ENCODE results near the gene UACA. TPM values are rescaled to one million over a fixed set of nuclear protein-coding genes. Genes with fewer than 3 reads are reported as not detected.

UACA gene
- total RNA-seq, 2 donors from 2014 or later: 49.7 to 67.1 TPM

DNA sequence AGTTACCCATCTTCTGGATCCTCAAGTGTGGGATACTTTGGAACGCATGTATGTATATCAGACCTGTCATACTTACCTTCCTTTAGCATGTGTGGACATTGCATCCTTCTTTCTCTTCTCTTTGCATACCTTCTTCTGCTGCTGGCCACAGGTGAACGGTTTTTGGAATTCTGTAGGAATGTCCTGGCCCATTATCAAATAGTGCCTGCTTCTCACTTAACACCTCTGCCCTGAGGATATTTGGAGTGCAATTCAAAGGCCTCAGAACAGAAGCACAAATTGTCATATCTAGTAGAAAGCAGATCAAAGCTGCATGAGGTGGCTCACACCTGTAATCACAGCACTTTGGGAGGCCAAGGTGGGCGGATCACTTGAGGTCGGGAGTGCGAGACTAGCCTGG lies 34.1 kb upstream of the UACA start:
- no peak for DNase-seq
- no peaks in the 10 kb centered on the region for H3K36me3 ChIP-seq (ENCODE audit: control insufficient read depth, insufficient read depth, low read length)
- peaks cover 4% of the 10 kb centered on the region for H3K4me1 Mint-ChIP-seq
- 90 to 96% methylated on average over 5 of the region's 5 CpGs for WGBS, 2 experiments (ENCODE audit: insufficient coverage in 1 of 2, insufficient read length in 1 of 2)
- H3K9me3 Mint-ChIP-seq: no peaks in the 10 kb centered on the region
- H3K4me3 ChIP-seq (ENCODE audit: low read length): no peak overlapping the region
- no peak overlapping the region for H3K27ac Mint-ChIP-seq
- H3K27me3 Mint-ChIP-seq (ENCODE audit: insufficient read depth): peaks cover 1% of the 10 kb centered on the region
- no peaks in the 10 kb centered on the region for H3K36me3 Mint-ChIP-seq (ENCODE audit: low read depth)
- H3K27ac ChIP-seq (ENCODE audit: low read depth, low read length): no peak overlapping the region
- H3K9ac ChIP-seq (ENCODE audit: extremely low read depth, low read length, poor library complexity, severe bottlenecking): no peak overlapping the region
- H3K9me3 ChIP-seq (ENCODE audit: control insufficient read depth, low read length): no peaks in the 10 kb centered on the region
- H3K4me3 Mint-ChIP-seq: no peak overlapping the region
- no peaks in the 10 kb centered on the region for H3K4me1 ChIP-seq (ENCODE audit: control insufficient read depth, insufficient read depth, low read length)
- TF ChIP-seq, protein P1, sequence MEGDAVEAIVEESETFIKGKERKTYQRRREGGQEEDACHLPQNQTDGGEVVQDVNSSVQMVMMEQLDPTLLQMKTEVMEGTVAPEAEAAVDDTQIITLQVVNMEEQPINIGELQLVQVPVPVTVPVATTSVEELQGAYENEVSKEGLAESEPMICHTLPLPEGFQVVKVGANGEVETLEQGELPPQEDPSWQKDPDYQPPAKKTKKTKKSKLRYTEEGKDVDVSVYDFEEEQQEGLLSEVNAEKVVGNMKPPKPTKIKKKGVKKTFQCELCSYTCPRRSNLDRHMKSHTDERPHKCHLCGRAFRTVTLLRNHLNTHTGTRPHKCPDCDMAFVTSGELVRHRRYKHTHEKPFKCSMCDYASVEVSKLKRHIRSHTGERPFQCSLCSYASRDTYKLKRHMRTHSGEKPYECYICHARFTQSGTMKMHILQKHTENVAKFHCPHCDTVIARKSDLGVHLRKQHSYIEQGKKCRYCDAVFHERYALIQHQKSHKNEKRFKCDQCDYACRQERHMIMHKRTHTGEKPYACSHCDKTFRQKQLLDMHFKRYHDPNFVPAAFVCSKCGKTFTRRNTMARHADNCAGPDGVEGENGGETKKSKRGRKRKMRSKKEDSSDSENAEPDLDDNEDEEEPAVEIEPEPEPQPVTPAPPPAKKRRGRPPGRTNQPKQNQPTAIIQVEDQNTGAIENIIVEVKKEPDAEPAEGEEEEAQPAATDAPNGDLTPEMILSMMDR (conservative IDR thresholded peaks at IDR 0.05): no peak
- H3K27me3 ChIP-seq (ENCODE audit: control insufficient read depth, insufficient read depth, low read length, poor library complexity, severe bottlenecking): no peaks in the 10 kb centered on the region

DNA sequence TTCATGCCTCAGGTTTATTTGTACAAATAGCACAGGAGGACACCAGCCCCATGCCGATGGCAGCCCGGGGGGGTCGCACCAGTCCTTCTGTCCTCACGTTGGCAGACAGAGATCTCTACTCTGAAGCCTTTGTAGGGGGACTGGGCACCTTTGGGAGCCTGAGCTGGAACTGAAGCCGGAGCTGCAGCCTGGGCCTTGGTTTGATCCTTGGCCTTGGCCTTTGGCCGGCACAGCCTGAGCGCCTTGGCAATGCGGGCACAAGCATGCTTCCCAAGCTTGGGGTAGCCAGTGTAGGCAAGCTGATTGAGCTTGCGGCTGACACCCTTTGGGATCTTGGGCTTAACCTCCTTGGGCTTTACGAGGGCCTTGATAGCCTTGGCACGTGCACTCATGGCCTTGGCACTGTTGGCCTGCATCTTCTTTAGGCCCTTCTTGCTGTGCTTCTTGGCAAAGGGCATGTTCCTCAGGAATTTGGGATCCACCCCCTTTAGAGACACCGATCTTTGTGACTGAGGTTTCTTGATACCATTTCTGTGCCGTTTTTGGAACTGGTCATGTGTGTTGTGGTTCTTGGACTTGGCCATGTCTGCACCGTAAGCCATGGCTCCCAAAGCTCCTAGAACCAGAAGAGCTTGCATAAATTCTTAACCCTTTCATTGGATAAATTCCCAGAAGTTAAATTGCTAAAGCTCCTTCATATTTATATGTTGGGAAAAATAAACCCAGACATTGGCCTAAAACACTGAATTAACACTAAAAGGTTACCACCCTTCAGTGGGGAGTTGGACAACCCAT lies 33.4 kb upstream of the UACA start:
- Mint-ChIP-seq H3K4me1 (peaks cover 4% of the 10 kb centered on the region), H3K27ac (no peak overlapping the region), H3K27me3 (ENCODE audit: insufficient read depth) (peaks cover 1% of the 10 kb centered on the region), H3K36me3 (ENCODE audit: low read depth) (no peaks in the 10 kb centered on the region), H3K4me3 (no peak overlapping the region), H3K9me3 (no peaks in the 10 kb centered on the region)
- H3K4me3 ChIP-seq (ENCODE audit: low read length): no peak overlapping the region
- no peak for DNase-seq
- no peak overlapping the region for H3K27ac ChIP-seq (ENCODE audit: low read depth, low read length)
- WGBS, 2 experiments (ENCODE audit: insufficient coverage in 1 of 2, insufficient read length in 1 of 2): 91 to 94% methylated on average over 8 to 14 of the region's 14 CpGs
- H3K9me3 ChIP-seq (ENCODE audit: control insufficient read depth, low read length): no peaks in the 10 kb centered on the region
- H3K36me3 ChIP-seq (ENCODE audit: control insufficient read depth, insufficient read depth, low read length): no peaks in the 10 kb centered on the region
- H3K27me3 ChIP-seq (ENCODE audit: control insufficient read depth, insufficient read depth, low read length, poor library complexity, severe bottlenecking): no peaks in the 10 kb centered on the region
- TF ChIP-seq, protein P1 (conservative IDR thresholded peaks at IDR 0.05): no peak
- H3K9ac ChIP-seq (ENCODE audit: extremely low read depth, low read length, poor library complexity, severe bottlenecking): no peak overlapping the region
- no peaks in the 10 kb centered on the region for H3K4me1 ChIP-seq (ENCODE audit: control insufficient read depth, insufficient read depth, low read length)

DNA sequence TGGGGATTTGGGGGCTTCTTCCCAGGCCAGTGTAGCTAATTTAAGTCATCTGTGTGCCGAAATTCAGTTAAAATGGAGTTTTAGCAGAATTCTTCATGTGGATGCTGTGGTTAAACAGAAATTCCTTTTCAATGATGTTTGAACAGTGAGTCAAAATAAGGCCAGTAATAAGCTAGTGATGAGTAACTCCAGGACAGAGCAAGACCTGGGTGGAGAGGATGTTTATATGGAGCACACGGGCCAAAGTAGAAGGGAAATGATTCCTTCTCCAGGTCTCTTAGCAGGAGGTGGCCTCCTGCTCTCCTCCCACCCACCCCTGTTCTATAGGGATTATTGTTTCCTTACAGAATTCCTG lies 31.9 kb upstream of the UACA start:
- DNase-seq: no peak
- H3K4me3 Mint-ChIP-seq: no peak overlapping the region
- H3K27me3 Mint-ChIP-seq (ENCODE audit: insufficient read depth): peaks cover 1% of the 10 kb centered on the region
- TF ChIP-seq, protein P1 (conservative IDR thresholded peaks at IDR 0.05): no peak
- no peak overlapping the region for H3K4me3 ChIP-seq (ENCODE audit: low read length)
- H3K36me3 Mint-ChIP-seq (ENCODE audit: low read depth): no peaks in the 10 kb centered on the region
- H3K27ac Mint-ChIP-seq: no peak overlapping the region
- H3K9ac ChIP-seq (ENCODE audit: extremely low read depth, low read length, poor library complexity, severe bottlenecking): no peak overlapping the region
- H3K9me3 Mint-ChIP-seq: no peaks in the 10 kb centered on the region
- H3K4me1 Mint-ChIP-seq: peaks cover 4% of the 10 kb centered on the region
- no peaks in the 10 kb centered on the region for H3K27me3 ChIP-seq (ENCODE audit: control insufficient read depth, insufficient read depth, low read length, poor library complexity, severe bottlenecking)
- no peaks in the 10 kb centered on the region for H3K4me1 ChIP-seq (ENCODE audit: control insufficient read depth, insufficient read depth, low read length)
- no peak overlapping the region for H3K27ac ChIP-seq (ENCODE audit: low read depth, low read length)
- H3K36me3 ChIP-seq (ENCODE audit: control insufficient read depth, insufficient read depth, low read length): no peaks in the 10 kb centered on the region
- no peaks in the 10 kb centered on the region for H3K9me3 ChIP-seq (ENCODE audit: control insufficient read depth, low read length)
- 90 to 100% methylated on average over 2 of the region's 2 CpGs for WGBS, 2 experiments (ENCODE audit: insufficient coverage in 1 of 2, insufficient read length in 1 of 2)
